Trophoblast cell (in vitro differentiated cells and primary cell): ENCODE results near the gene NT5DC1.
A peak's percentile ranks its signal among the peaks of the same experiment; 100 is the strongest.

Experiments used
- DNase-seq, 2 donors: peaks; one replicate each; pipeline ENCODE4 v3.0.0-alpha.2; 2016
- H2AFZ ChIP-seq: 2 replicates; pipeline ENCODE4 v1.6.1; 2013; ENCODE audit warnings: low read length, moderate library complexity, mild to moderate bottlenecking; ENCODE audit not compliant: insufficient read depth, poor library complexity
- H2AK5ac ChIP-seq: 2 replicates; pipeline ENCODE4 v1.6.1; 2013; ENCODE audit warnings: mild to moderate bottlenecking, low read length
- H2BK120ac ChIP-seq: 2 replicates; pipeline ENCODE4 v1.6.1; 2013; ENCODE audit warnings: low read length, mild to moderate bottlenecking, moderate library complexity; ENCODE audit not compliant: insufficient read depth, poor library complexity
- H2BK12ac ChIP-seq: 2 replicates; pipeline ENCODE4 v1.6.1; 2013; ENCODE audit warnings: mild to moderate bottlenecking, low read length, moderate library complexity
- H2BK5ac ChIP-seq: 2 replicates; pipeline ENCODE4 v1.6.1; 2013; ENCODE audit warnings: low read length, low read depth, moderate library complexity, mild to moderate bottlenecking; ENCODE audit not compliant: poor library complexity
- H3K14ac ChIP-seq: 2 replicates; pipeline ENCODE4 v1.6.1; 2013; ENCODE audit warnings: mild to moderate bottlenecking, low read length
- H3K18ac ChIP-seq: 2 replicates; pipeline ENCODE4 v1.6.1; 2013; ENCODE audit warnings: mild to moderate bottlenecking, low read length
- H3K23ac ChIP-seq: 2 replicates; pipeline ENCODE4 v1.6.1; 2013; ENCODE audit warnings: low read length
- H3K27ac ChIP-seq: 2 replicates; pipeline ENCODE4 v1.5.1; 2013; ENCODE audit warnings: low read depth, mild to moderate bottlenecking, inconsistent platforms, low read length, moderate library complexity
- H3K27me3 ChIP-seq: 2 replicates; pipeline ENCODE4 v1.6.1; 2013; ENCODE audit warnings: inconsistent platforms, mild to moderate bottlenecking, low read length, moderate library complexity; ENCODE audit not compliant: insufficient read depth
- H3K36me3 ChIP-seq, 2 experiments: 1 replicate in 1 of 2; 2 replicates in 1 of 2; pipeline ENCODE4 v1.6.1; 2013; ENCODE audit warnings: low read length in 2 of 2, mild to moderate bottlenecking in 2 of 2, moderate library complexity in 1 of 2; ENCODE audit not compliant: insufficient read depth in 2 of 2, control insufficient read depth in 1 of 2
- H3K4ac ChIP-seq: 2 replicates; pipeline ENCODE4 v1.6.1; 2013; ENCODE audit warnings: low read depth, mild to moderate bottlenecking, low read length, moderate library complexity
- H3K4me1 ChIP-seq, 2 experiments: 1 replicate in 1 of 2; 2 replicates in 1 of 2; pipeline ENCODE4 v1.6.1; 2013; ENCODE audit warnings: low read length in 2 of 2, mild to moderate bottlenecking in 2 of 2, moderate library complexity in 1 of 2; ENCODE audit not compliant: insufficient read depth in 2 of 2, control insufficient read depth in 1 of 2
- H3K4me2 ChIP-seq: 2 replicates; pipeline ENCODE4 v1.6.1; 2013; ENCODE audit warnings: inconsistent platforms, mild to moderate bottlenecking, low read length, moderate library complexity
- H3K4me3 ChIP-seq: 2 replicates; pipeline ENCODE4 v1.5.1; 2013; ENCODE audit warnings: mild to moderate bottlenecking, low read depth, low read length, inconsistent platforms
- H3K79me1 ChIP-seq: one replicate; pipeline ENCODE4 v1.6.1; 2013; ENCODE audit warnings: low read length
- H3K79me2 ChIP-seq: 2 replicates; pipeline ENCODE4 v1.6.1; 2013; ENCODE audit warnings: low read length, mild to moderate bottlenecking; ENCODE audit not compliant: control insufficient read depth, insufficient read depth, poor library complexity
- H3K9ac ChIP-seq: 2 replicates; pipeline ENCODE4 v1.6.1; 2013; ENCODE audit warnings: mild to moderate bottlenecking, low read length
- H3K9me3 ChIP-seq: 2 replicates; pipeline ENCODE4 v1.6.1; 2013; ENCODE audit warnings: low read depth, mild to moderate bottlenecking, control low read depth, inconsistent platforms, low read length; ENCODE audit not compliant: insufficient read depth
- H4K12ac ChIP-seq: 2 replicates; pipeline ENCODE4 v1.6.1; 2013; ENCODE audit warnings: low read depth, mild to moderate bottlenecking, low read length, moderate library complexity
- H4K8ac ChIP-seq: 2 replicates; pipeline ENCODE4 v1.6.1; 2013; ENCODE audit warnings: low read depth, mild to moderate bottlenecking, low read length, moderate library complexity
- H4K91ac ChIP-seq: one replicate; pipeline ENCODE4 v1.6.1; 2013; ENCODE audit warnings: low read depth, mild to moderate bottlenecking, low read length, moderate library complexity
- WGBS: extraction: QIAGEN DNeasy Blood & Tissue Kit; methylation state at CpG from one replicate; pipeline ENCODE4 v1.1.7; 2013; ENCODE audit warnings: missing lambda C conversion rate; ENCODE audit not compliant: insufficient read length, insufficient coverage; ENCODE audit errors: extremely low coverage; 5-methylcytosine and 5-hydroxymethylcytosine counted together

NT5DC1 gene

DNA sequence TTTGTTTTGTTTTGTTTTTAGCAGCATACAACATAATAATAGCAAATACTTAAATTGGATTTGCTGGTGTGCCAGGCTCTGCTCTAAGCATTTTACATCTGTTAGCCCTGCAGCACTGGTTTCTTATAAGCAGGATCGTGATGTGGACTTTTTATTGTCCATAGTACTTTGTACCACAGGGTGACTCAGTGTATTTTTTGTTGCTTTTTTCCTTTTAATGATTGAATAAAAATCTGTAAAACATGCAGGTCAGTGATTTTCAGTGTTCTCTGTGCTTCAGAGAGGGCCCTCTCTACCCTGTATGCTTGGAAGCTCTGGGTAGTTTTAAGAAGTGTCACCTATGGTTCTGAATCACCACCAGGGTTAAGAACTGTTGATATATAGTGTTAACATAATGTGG lies 4.0 kb downstream of the NT5DC1 start:
- no peak overlapping the region for H2BK120ac ChIP-seq
- H3K4ac ChIP-seq: no peak overlapping the region
- no peaks in the 10 kb centered on the region for H3K36me3 ChIP-seq
- H3K23ac ChIP-seq: no peak overlapping the region
- no peak overlapping the region for H2AK5ac ChIP-seq
- H3K4me2 ChIP-seq: no peak overlapping the region
- H3K27ac ChIP-seq: no peak overlapping the region
- H2AFZ ChIP-seq: no peak overlapping the region
- no peak overlapping the region for H3K9ac ChIP-seq
- no peak overlapping the region for H4K8ac ChIP-seq
- no peak overlapping the region for H3K4me3 ChIP-seq
- WGBS: no CpG with 5 or more reads among the region's 1 CpG
- H4K91ac ChIP-seq: no peak overlapping the region
- H2BK12ac ChIP-seq: no peak overlapping the region
- no peak for DNase-seq
- H3K4me1 ChIP-seq: peaks cover 0 to 4% of the 10 kb centered on the region in 2 experiments
- no peaks in the 10 kb centered on the region for H3K9me3 ChIP-seq
- no peak overlapping the region for H4K12ac ChIP-seq
- peaks cover 6% of the 10 kb centered on the region for H3K79me2 ChIP-seq
- H3K18ac ChIP-seq: no peak overlapping the region
- H3K14ac ChIP-seq: no peak overlapping the region
- no peak overlapping the region for H2BK5ac ChIP-seq
- H3K79me1 ChIP-seq: peaks cover 6% of the 10 kb centered on the region
- H3K27me3 ChIP-seq: no peaks in the 10 kb centered on the region

DNA sequence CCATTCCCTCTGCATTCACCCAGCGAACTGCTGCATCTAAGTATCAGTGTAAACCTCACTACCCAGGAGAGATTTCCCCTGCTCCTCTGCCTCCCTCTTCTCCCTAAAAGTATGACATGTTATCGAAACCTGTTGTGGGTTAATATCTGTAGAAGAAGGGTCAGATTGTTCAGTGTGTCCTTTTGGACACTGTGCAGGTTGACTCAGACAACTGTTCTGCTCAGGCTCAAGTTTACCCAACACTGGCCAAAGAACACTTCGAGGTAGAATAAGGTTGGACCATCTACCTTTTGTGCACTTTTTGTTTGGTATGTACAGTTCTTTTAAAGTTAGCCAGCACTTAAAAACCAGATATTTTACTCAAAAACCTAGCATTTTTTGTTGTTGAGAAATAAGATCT lies 4.6 kb downstream of the NT5DC1 start:
- Histone ChIP-seq H2BK5ac (no peak overlapping the region), H3K79me1 (peaks cover 6% of the 10 kb centered on the region), H3K18ac (no peak overlapping the region), H3K9me3 (no peaks in the 10 kb centered on the region), H2BK12ac (no peak overlapping the region), H3K79me2 (peaks cover 6% of the 10 kb centered on the region), H3K14ac (no peak overlapping the region), H3K9ac (no peak overlapping the region), H4K12ac (no peak overlapping the region), H3K23ac (peak overlapping the region; percentile 83), H4K91ac (no peak overlapping the region), H3K27ac (no peak overlapping the region), H3K4me2 (no peak overlapping the region), H3K36me3 (peaks cover 0 to 1% of the 10 kb centered on the region in 2 experiments), H2AFZ (no peak overlapping the region), H3K4me3 (no peak overlapping the region), H3K4me1 (peaks cover 0 to 4% of the 10 kb centered on the region in 2 experiments), H3K27me3 (no peaks in the 10 kb centered on the region), H2BK120ac (no peak overlapping the region), H4K8ac (no peak overlapping the region), H2AK5ac (no peak overlapping the region), H3K4ac (no peak overlapping the region)
- no CpG with 5 or more reads among the region's 3 CpGs for WGBS
- DNase-seq: no peak

DNA sequence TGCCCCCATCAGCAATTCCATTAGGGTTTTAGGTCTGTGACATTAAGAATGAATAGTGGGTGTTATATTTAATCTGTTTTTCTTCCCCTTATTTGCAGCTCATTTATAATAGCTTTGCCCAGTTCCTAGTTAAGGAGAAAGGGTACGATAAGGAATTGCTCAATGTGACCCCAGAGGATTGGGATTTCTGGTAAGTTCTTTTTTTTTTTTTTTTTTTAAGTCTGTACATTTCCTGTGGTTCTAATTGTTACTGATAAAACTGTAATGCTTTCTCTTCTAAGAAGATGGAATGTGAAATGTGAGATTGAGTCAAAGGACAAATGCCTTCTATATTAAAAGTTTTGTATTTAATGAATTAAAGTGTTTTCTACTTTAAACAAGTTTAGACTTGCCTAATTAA lies 5.5 kb downstream of the NT5DC1 start:
- Histone ChIP-seq H2BK5ac (no peak overlapping the region), H3K36me3 (peaks cover 3 to 6% of the 10 kb centered on the region in 2 experiments), H4K8ac (no peak overlapping the region), H3K14ac (no peak overlapping the region), H3K4me3 (no peak overlapping the region), H4K12ac (no peak overlapping the region), H3K4me1 (peaks cover 0 to 4% of the 10 kb centered on the region in 2 experiments), H4K91ac (no peak overlapping the region), H2BK12ac (no peak overlapping the region), H3K4ac (no peak overlapping the region), H3K9ac (no peak overlapping the region), H3K4me2 (no peak overlapping the region), H3K27ac (no peak overlapping the region), H3K23ac (no peak overlapping the region), H3K18ac (no peak overlapping the region), H2AK5ac (no peak overlapping the region), H3K9me3 (no peaks in the 10 kb centered on the region), H2AFZ (no peak overlapping the region), H3K27me3 (no peaks in the 10 kb centered on the region), H3K79me1 (no peaks in the 10 kb centered on the region), H2BK120ac (no peak overlapping the region), H3K79me2 (no peaks in the 10 kb centered on the region)
- WGBS: no CpG with 5 or more reads among the region's 1 CpG
- DNase-seq: no peak

DNA sequence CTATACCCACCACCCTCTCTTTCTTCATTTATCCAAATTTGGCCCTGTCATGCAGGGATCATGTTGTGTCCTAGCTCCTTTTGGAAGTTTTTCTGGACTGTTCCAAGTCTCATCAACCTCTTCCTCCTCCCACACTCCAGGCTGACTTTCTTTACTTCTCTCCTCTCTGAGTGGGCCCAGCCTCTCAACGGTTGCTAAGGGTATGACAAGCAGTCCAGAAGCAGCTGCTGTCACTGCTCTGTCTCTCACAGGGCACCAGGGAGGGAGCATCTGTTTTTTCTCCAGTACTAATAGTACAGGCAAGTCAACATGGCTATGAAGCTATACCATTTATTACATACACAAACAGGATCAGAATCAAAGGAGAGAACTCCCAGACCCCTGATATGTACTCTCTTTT lies 8.2 kb downstream of the NT5DC1 start:
- H2BK12ac ChIP-seq: no peak overlapping the region
- no CpG with 5 or more reads among the region's 1 CpG for whole genome bisulfite sequencing
- no peak overlapping the region for H3K4me2 ChIP-seq
- H3K27me3 ChIP-seq: no peaks in the 10 kb centered on the region
- H3K9ac ChIP-seq: no peak overlapping the region
- H3K18ac ChIP-seq: no peak overlapping the region
- no peak overlapping the region for H3K27ac ChIP-seq
- no peak overlapping the region for H4K8ac ChIP-seq
- H2AFZ ChIP-seq: no peak overlapping the region
- no peak overlapping the region for H3K14ac ChIP-seq
- no peaks in the 10 kb centered on the region for H3K9me3 ChIP-seq
- H3K36me3 ChIP-seq: peaks cover 3 to 11% of the 10 kb centered on the region in 2 experiments
- no peak overlapping the region for H2BK5ac ChIP-seq
- H4K12ac ChIP-seq: no peak overlapping the region
- no peak overlapping the region for H4K91ac ChIP-seq
- DNase-seq: no peak
- H3K4me1 ChIP-seq: no peaks in the 10 kb centered on the region
- no peaks in the 10 kb centered on the region for H3K79me2 ChIP-seq
- no peak overlapping the region for H3K4ac ChIP-seq
- no peak overlapping the region for H2AK5ac ChIP-seq
- no peak overlapping the region for H3K23ac ChIP-seq
- H3K4me3 ChIP-seq: no peak overlapping the region
- no peaks in the 10 kb centered on the region for H3K79me1 ChIP-seq
- no peak overlapping the region for H2BK120ac ChIP-seq
